DOHH2 (cell line): ENCODE results near the gene BCL2A1.

Source experiments
- CTCF ChIP-seq: fragments of 200-600 bp; sonication (generic); IDR thresholded peaks from one replicate; pipeline ENCODE4 v1.5.1; 2014; ENCODE audit warnings: antibody characterized with exemption, mild to moderate bottlenecking, low read depth, low read length; ENCODE audit not compliant: poor library complexity, severe bottlenecking
- EZH2phosphoT487 ChIP-seq: fragments of 200-600 bp; sonication (generic); IDR thresholded peaks from 2 replicates; pipeline ENCODE4 v1.6.1; 2017; ENCODE audit warnings: borderline replicate concordance, mild to moderate bottlenecking, antibody characterized with exemption, low read length, moderate library complexity, mixed read lengths

DNA sequence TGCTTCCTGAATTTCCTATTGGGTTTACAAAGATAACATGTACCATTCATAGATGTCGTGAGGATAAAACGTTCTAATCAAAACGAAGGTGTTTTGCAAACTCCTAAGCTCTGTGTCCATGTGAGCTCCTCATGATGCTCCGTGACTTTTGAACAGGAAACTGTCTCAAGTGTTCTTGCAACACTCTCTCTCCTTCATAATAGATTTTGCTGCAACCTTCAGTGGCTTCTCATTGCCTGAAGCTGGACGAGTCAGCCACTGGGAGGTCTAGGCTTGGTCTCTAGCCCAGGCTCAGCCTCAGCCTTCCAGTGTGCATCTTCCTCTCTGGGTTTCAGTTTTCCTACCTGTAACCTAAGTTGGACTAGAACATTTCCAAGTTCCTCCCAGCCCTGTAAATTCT is 18.7 kb upstream of the BCL2A1 start:
- TF ChIP-seq CTCF, result no peak
- TF ChIP-seq EZH2phosphoT487, result no peak
